ENCODE measurements around the gene CCNF. TPM values are rescaled to one million over a fixed set of nuclear protein-coding genes. Genes with fewer than 3 reads are reported as not detected.

The CCNF gene
- total RNA-seq, 1 experiment from 2014 or later = 52.4 TPM

- BruUV-seq (replicated peaks) = no TSS peak
- H3K27me3 ChIP-seq (replicated peaks; ENCODE audit: control insufficient read depth, insufficient read depth, low read length) = no peaks in the 10 kb centered on the region
- Mint-ChIP-seq H3K4me1 (ENCODE audit: low read depth, unreplicated experiment) (peaks cover 8% of the 10 kb centered on the region), H3K4me3 (ENCODE audit: unreplicated experiment) (peak within 1 kb of the TSS; percentile 73), H3K36me3 (ENCODE audit: insufficient read depth, unreplicated experiment) (peaks cover 12% of the 10 kb centered on the region), H3K27me3 (ENCODE audit: insufficient read depth, unreplicated experiment) (no peaks in the 10 kb centered on the region), H3K27ac (ENCODE audit: unreplicated experiment) (no peak within 1 kb of the TSS), H3K9me3 (ENCODE audit: unreplicated experiment) (no peaks in the 10 kb centered on the region)
- peak; percentile 83 to 92 for DNase-seq
- ChIA-PET POLR2A (interaction anchor here (1.3 kb wide), 1 partner anchor 15 kb away, joined by 4 read pairs; the partner anchor contains the start of gene TEDC2), CTCF (interaction anchor here (0.5 to 1.7 kb wide), 4 partner anchors 13 to 323 kb away, joined by 3 to 8 read pairs (median 4); no protein-coding TSS in a partner anchor)
- peak within 1 kb of the TSS; percentile 92 for H3K4me3 ChIP-seq (ENCODE audit: low read depth, low read length)
- no peaks in the 10 kb centered on the region for H3K9me3 ChIP-seq
- peaks cover 27% of the 10 kb centered on the region for H3K4me1 ChIP-seq
- no peaks in the 10 kb centered on the region for H3K36me3 ChIP-seq (ENCODE audit: control insufficient read depth, insufficient read depth, low read length)
- TF ChIP-seq, protein P1, sequence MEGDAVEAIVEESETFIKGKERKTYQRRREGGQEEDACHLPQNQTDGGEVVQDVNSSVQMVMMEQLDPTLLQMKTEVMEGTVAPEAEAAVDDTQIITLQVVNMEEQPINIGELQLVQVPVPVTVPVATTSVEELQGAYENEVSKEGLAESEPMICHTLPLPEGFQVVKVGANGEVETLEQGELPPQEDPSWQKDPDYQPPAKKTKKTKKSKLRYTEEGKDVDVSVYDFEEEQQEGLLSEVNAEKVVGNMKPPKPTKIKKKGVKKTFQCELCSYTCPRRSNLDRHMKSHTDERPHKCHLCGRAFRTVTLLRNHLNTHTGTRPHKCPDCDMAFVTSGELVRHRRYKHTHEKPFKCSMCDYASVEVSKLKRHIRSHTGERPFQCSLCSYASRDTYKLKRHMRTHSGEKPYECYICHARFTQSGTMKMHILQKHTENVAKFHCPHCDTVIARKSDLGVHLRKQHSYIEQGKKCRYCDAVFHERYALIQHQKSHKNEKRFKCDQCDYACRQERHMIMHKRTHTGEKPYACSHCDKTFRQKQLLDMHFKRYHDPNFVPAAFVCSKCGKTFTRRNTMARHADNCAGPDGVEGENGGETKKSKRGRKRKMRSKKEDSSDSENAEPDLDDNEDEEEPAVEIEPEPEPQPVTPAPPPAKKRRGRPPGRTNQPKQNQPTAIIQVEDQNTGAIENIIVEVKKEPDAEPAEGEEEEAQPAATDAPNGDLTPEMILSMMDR (IDR thresholded peaks at IDR 0.05; ENCODE audit: insufficient read depth in 1 of 2, low read depth in 1 of 2, low read length in 1 of 2, severe bottlenecking in 1 of 2, unreplicated experiment in 1 of 2) = no peak
- intact Hi-C loops (cut with micrococcal nuclease; ENCODE audit: unreplicated experiment) = loop anchor here (2.0 kb wide), 1 partner anchor 26 kb away; no protein-coding TSS in a partner anchor
These were observed 45.7 kb downstream of the CCNF start, which contains the start of gene TBC1D24 for GRCh38 chr16:2474877-2475412. Gene TBC1D24 (plus strand): TSS chr16:2475127. CDS start chr16:2496149, 21,022 bp downstream.

GRCh38 chr16:2475413-2476344 is 46.4 kb downstream of the CCNF start:
- Histone ChIP-seq H3K27me3 (replicated peaks; ENCODE audit: control insufficient read depth, insufficient read depth, low read length) (no peaks in the 10 kb centered on the region), H3K36me3 (ENCODE audit: control insufficient read depth, insufficient read depth, low read length) (no peaks in the 10 kb centered on the region), H3K4me1 (peaks cover 24% of the 10 kb centered on the region), H3K4me3 (ENCODE audit: low read depth, low read length) (peak overlapping the region; percentile 92), H3K9me3 (no peaks in the 10 kb centered on the region)
- Mint-ChIP-seq H3K27me3 (ENCODE audit: insufficient read depth, unreplicated experiment) (no peaks in the 10 kb centered on the region), H3K36me3 (ENCODE audit: insufficient read depth, unreplicated experiment) (peaks cover 16% of the 10 kb centered on the region), H3K9me3 (ENCODE audit: unreplicated experiment) (no peaks in the 10 kb centered on the region), H3K4me3 (ENCODE audit: unreplicated experiment) (peak overlapping the region; percentile 73), H3K4me1 (ENCODE audit: low read depth, unreplicated experiment) (peaks cover 5% of the 10 kb centered on the region), H3K27ac (ENCODE audit: unreplicated experiment) (no peak overlapping the region)
- ChIA-PET CTCF (interaction anchor here (1.7 kb wide), 1 partner anchor 26 kb away, joined by 8 read pairs; no protein-coding TSS in a partner anchor), POLR2A (interaction anchor here (1.3 kb wide), 1 partner anchor 16 kb away, joined by 4 read pairs; the partner anchor contains the start of gene TEDC2)
- BruUV-seq (replicated peaks) = no TSS peak
- intact Hi-C loops (cut with micrococcal nuclease; ENCODE audit: unreplicated experiment) = loop anchor here (2.0 kb wide), 1 partner anchor 25 kb away; no protein-coding TSS in a partner anchor
- TF ChIP-seq, protein P1 (IDR thresholded peaks at IDR 0.05; ENCODE audit: insufficient read depth in 1 of 2, low read depth in 1 of 2, low read length in 1 of 2, severe bottlenecking in 1 of 2, unreplicated experiment in 1 of 2) = no peak
- DNase-seq = peak in 1 of 2 experiments; percentile 64

DNA sequence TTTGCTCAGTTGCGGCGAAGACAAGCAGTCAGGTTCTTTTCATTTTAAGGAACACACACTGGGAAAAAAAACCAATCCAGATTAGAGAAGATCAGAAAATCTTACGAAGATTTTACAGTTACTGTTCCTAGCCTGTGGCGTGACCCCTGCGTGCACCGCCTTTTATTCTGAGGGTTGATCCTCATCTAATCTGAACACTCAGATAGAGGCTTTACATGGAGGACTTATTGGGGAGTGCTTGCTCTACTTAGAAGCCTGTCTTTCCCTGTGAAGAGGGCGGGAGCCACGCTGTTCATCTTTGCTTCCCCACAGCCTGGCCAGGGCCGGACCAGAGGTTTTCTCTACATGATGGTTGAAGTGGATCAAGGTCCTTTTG is 47.1 kb downstream of the CCNF start:
- H3K4me1 ChIP-seq = peaks cover 24% of the 10 kb centered on the region
- ChIA-PET CTCF (no interaction called here), POLR2A (no interaction called here)
- TF ChIP-seq, protein P1 (IDR thresholded peaks at IDR 0.05; ENCODE audit: insufficient read depth in 1 of 2, low read depth in 1 of 2, low read length in 1 of 2, severe bottlenecking in 1 of 2, unreplicated experiment in 1 of 2) = no peak
- no peak for DNase-seq
- peaks cover 5% of the 10 kb centered on the region for H3K4me1 Mint-ChIP-seq (ENCODE audit: low read depth, unreplicated experiment)
- no TSS peak for BruUV-seq (replicated peaks)
- intact Hi-C loops (cut with micrococcal nuclease; ENCODE audit: unreplicated experiment) = no loop called here
- H3K27ac Mint-ChIP-seq (ENCODE audit: unreplicated experiment) = no peak overlapping the region
- H3K36me3 ChIP-seq (ENCODE audit: control insufficient read depth, insufficient read depth, low read length) = no peaks in the 10 kb centered on the region
- no peaks in the 10 kb centered on the region for H3K9me3 ChIP-seq
- no peaks in the 10 kb centered on the region for H3K27me3 ChIP-seq (replicated peaks; ENCODE audit: control insufficient read depth, insufficient read depth, low read length)
- no peaks in the 10 kb centered on the region for H3K27me3 Mint-ChIP-seq (ENCODE audit: insufficient read depth, unreplicated experiment)
- H3K36me3 Mint-ChIP-seq (ENCODE audit: insufficient read depth, unreplicated experiment) = peaks cover 16% of the 10 kb centered on the region
- H3K4me3 Mint-ChIP-seq (ENCODE audit: unreplicated experiment) = peak overlapping the region; percentile 73
- H3K9me3 Mint-ChIP-seq (ENCODE audit: unreplicated experiment) = no peaks in the 10 kb centered on the region
- no peak overlapping the region for H3K4me3 ChIP-seq (ENCODE audit: low read depth, low read length)
